IMR-90 (cell line): ENCODE results near the gene HHIP.

Source experiments
- CEBPB ChIP-seq: IDR thresholded peaks from 2 replicates; pipeline ENCODE4 v1.6.1; 2012; ENCODE audit warnings: low read depth, low read length, improper control_type of control experiment
- CTCF ChIP-seq: conservative IDR thresholded peaks from 2 replicates; pipeline ENCODE4 v1.5.1; 2012; ENCODE audit warnings: mild to moderate bottlenecking, low read depth, low read length, improper control_type of control experiment
- ELK1 ChIP-seq: fragments of 150-350 bp; IDR thresholded peaks from 2 replicates; pipeline ENCODE4 v1.6.1; 2016; ENCODE audit warnings: low read depth, mild to moderate bottlenecking, low read length, moderate library complexity, borderline replicate concordance
- FOS ChIP-seq: fragments of 150-350 bp; IDR thresholded peaks from 2 replicates; pipeline ENCODE4 v1.6.1; 2016; ENCODE audit warnings: low read depth, low read length
- MAZ ChIP-seq: IDR thresholded peaks from 2 replicates; pipeline ENCODE4 v1.6.1; 2012; ENCODE audit warnings: low read depth, mild to moderate bottlenecking, low read length, improper control_type of control experiment, moderate library complexity, borderline replicate concordance
- MXI1 ChIP-seq: IDR thresholded peaks from 2 replicates; pipeline ENCODE4 v1.6.1; 2012; ENCODE audit warnings: low read depth, mild to moderate bottlenecking, low read length, moderate library complexity, borderline replicate concordance
- NFE2L2 ChIP-seq: fragments of 150-350 bp; IDR thresholded peaks from 2 replicates; pipeline ENCODE4 v1.6.1; 2016; ENCODE audit warnings: low read depth, mild to moderate bottlenecking, low read length
- POLR2A ChIP-seq: IDR thresholded peaks from 2 replicates; pipeline ENCODE4 v1.6.1; 2012; ENCODE audit warnings: mild to moderate bottlenecking, low read depth, low read length
- RAD21 ChIP-seq: IDR thresholded peaks from 2 replicates; pipeline ENCODE4 v1.6.1; 2012; ENCODE audit warnings: low read length, improper control_type of control experiment
- RCOR1 ChIP-seq: IDR thresholded peaks from 2 replicates; pipeline ENCODE4 v1.6.1; 2012; ENCODE audit warnings: mild to moderate bottlenecking, low read length, improper control_type of control experiment; ENCODE audit not compliant: insufficient replicate concordance
- RFX5 ChIP-seq: IDR thresholded peaks from 2 replicates; pipeline ENCODE4 v1.8.0; 2012; ENCODE audit warnings: low read depth, mild to moderate bottlenecking, low read length, moderate library complexity
- TF ChIP-seq, protein P1 (sequence below): fragments of 150-350 bp; IDR thresholded peaks from 2 replicates; pipeline ENCODE4 v1.6.1; 2017; ENCODE audit warnings: mild to moderate bottlenecking, antibody characterized with exemption, low read length, low read depth

DNA sequence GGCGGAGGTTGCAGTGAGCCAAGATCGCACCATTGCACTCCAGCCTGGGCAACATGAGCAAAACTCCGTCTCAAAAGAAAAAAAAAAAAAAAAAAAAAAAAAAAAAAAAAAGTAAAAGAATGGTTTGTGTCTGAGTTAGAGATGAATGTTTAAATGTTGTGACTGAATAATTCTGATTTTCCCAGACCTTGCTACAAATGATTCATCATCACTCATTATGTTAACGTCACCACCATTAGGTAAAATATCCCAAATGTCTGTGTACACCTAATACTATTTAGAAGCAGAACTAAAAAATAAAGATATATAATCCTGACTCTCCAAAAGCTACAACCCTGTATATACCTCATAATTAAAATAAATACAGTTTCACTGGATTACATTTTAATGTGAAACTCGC, 70.8 kb downstream of the HHIP start:
- TF ChIP-seq CTCF (no peak), POLR2A (no peak), CEBPB (no peak), ELK1 (no peak), MXI1 (no peak), RFX5 (no peak), MAZ (no peak), NFE2L2 (no peak), RCOR1 (no peak), RAD21 (no peak), FOS (no peak)
- TF ChIP-seq, protein P1, sequence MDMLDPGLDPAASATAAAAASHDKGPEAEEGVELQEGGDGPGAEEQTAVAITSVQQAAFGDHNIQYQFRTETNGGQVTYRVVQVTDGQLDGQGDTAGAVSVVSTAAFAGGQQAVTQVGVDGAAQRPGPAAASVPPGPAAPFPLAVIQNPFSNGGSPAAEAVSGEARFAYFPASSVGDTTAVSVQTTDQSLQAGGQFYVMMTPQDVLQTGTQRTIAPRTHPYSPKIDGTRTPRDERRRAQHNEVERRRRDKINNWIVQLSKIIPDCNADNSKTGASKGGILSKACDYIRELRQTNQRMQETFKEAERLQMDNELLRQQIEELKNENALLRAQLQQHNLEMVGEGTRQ: no peak
